GM23338 (cell line): ENCODE measurements around the gene CHN2. TPM values are rescaled to one million over a fixed set of nuclear protein-coding genes. Genes with fewer than 3 reads are reported as not detected.

ENCODE experiments used
- ATAC-seq: fragments of 200-7000 bp; cut with Tn5 transposase; 3 replicates; pipeline ENCODE4 v1.9.1; 2020
- DNase-seq: peaks from one replicate; pipeline ENCODE4 v3.0.0-alpha.2; 2015; ENCODE audit warnings: low spot score
- H2AFZ ChIP-seq: fragments of 200-600 bp; sonication (generic); 2 replicates; pipeline ENCODE4 v1.8.0; 2016; ENCODE audit warnings: antibody characterized with exemption, mild to moderate bottlenecking, moderate library complexity
- H3F3A ChIP-seq: fragments of 200-600 bp; sonication (generic); replicated peaks from 2 replicates; pipeline ENCODE4 v1.8.0; 2017; ENCODE audit warnings: antibody characterized with exemption, mixed run types, low read depth
- H3K27ac ChIP-seq: fragments of 200-600 bp; sonication (generic); 2 replicates; pipeline ENCODE4 v1.6.1; 2016; ENCODE audit warnings: low read depth
- H3K27me3 ChIP-seq: fragments of 200-600 bp; sonication (generic); 2 replicates; pipeline ENCODE4 v1.8.0; 2016; ENCODE audit warnings: mild to moderate bottlenecking, mixed run types, moderate library complexity; ENCODE audit not compliant: insufficient read depth
- H3K36me3 ChIP-seq: fragments of 200-600 bp; sonication (generic); 2 replicates; pipeline ENCODE4 v1.8.0; 2016; ENCODE audit warnings: mild to moderate bottlenecking; ENCODE audit not compliant: insufficient read depth
- H3K4me1 ChIP-seq: fragments of 200-600 bp; sonication (generic); 2 replicates; pipeline ENCODE4 v1.8.0; 2016; ENCODE audit warnings: mild to moderate bottlenecking, moderate library complexity; ENCODE audit not compliant: insufficient read depth
- H3K4me2 ChIP-seq: fragments of 200-600 bp; sonication (generic); 2 replicates; pipeline ENCODE4 v1.7.1; 2017; ENCODE audit warnings: mixed run types
- H3K4me3 ChIP-seq: fragments of 200-600 bp; sonication (generic); 2 replicates; pipeline ENCODE4 v1.6.1; 2016; ENCODE audit warnings: mixed run types
- H3K79me2 ChIP-seq: fragments of 200-600 bp; sonication (generic); replicated peaks from 2 replicates; pipeline ENCODE4 v1.8.0; 2017; ENCODE audit warnings: mild to moderate bottlenecking; ENCODE audit not compliant: insufficient read depth
- H3K9me2 ChIP-seq: fragments of 200-600 bp; sonication (generic); 2 replicates; pipeline ENCODE4 v1.8.0; 2017; ENCODE audit not compliant: insufficient read depth
- H4K20me1 ChIP-seq: fragments of 200-600 bp; sonication (generic); replicated peaks from 2 replicates; pipeline ENCODE4 v1.8.0; 2017; ENCODE audit warnings: mild to moderate bottlenecking; ENCODE audit not compliant: insufficient read depth
- H3K27ac Mint-ChIP-seq: 2 replicates; pipeline ENCODE4 v1.8.0; 2020; ENCODE audit warnings: inconsistent platforms, mild to moderate bottlenecking, moderate library complexity, mixed read lengths
- H3K27me3 Mint-ChIP-seq: 3 replicates; pipeline ENCODE4 v1.8.0; 2022; ENCODE audit warnings: low read depth, mild to moderate bottlenecking, moderate library complexity, mixed read lengths, inconsistent platforms; ENCODE audit not compliant: insufficient read depth, poor library complexity
- H3K36me3 Mint-ChIP-seq: 3 replicates; pipeline ENCODE4 v1.8.0; 2021; ENCODE audit warnings: low read depth, mild to moderate bottlenecking, inconsistent platforms, moderate library complexity, mixed read lengths
- H3K4me1 Mint-ChIP-seq: 3 replicates; pipeline ENCODE4 v1.8.0; 2020; ENCODE audit warnings: mild to moderate bottlenecking, inconsistent platforms, mixed read lengths
- H3K4me3 Mint-ChIP-seq: 3 replicates; pipeline ENCODE4 v1.8.0; 2021; ENCODE audit warnings: moderate library complexity, mild to moderate bottlenecking, inconsistent platforms, mixed read lengths
- H3K9me3 Mint-ChIP-seq: 3 replicates; pipeline ENCODE4 v1.8.0; 2020; ENCODE audit warnings: moderate library complexity, mild to moderate bottlenecking, inconsistent platforms, mixed read lengths
- CREB1 ChIP-seq: fragments of 250-450 bp; sonication (Bioruptor Pico); IDR thresholded peaks from 2 replicates; pipeline ENCODE4 v1.5.0; 2020; ENCODE audit warnings: low read depth, mild to moderate bottlenecking, moderate library complexity
- CTCF ChIP-seq, 2 experiments: fragments of 200-600 bp in 1 of 2; sonication (generic) in 1 of 2; conservative IDR thresholded peaks; 2 replicates each; pipeline versions ENCODE4 v1.5.1 to v1.6.1; 2016 to 2017; ENCODE audit warnings: antibody characterized with exemption in 2 of 2, low read depth in 2 of 2, mild to moderate bottlenecking in 2 of 2, moderate library complexity in 1 of 2
- ETS1 ChIP-seq: IDR thresholded peaks from 2 replicates; pipeline ENCODE4 v1.6.1; 2016; ENCODE audit warnings: antibody characterized with exemption
- EZH2 ChIP-seq: fragments of 200-600 bp; sonication (generic); IDR thresholded peaks from one replicate; pipeline ENCODE4 v1.8.0; 2017; ENCODE audit warnings: antibody characterized with exemption, mild to moderate bottlenecking, low read depth; ENCODE audit not compliant: unreplicated experiment
- EZH2phosphoT487 ChIP-seq: fragments of 200-600 bp; sonication (generic); IDR thresholded peaks from one replicate; pipeline ENCODE4 v1.8.1; 2018; ENCODE audit warnings: antibody characterized with exemption; ENCODE audit not compliant: unreplicated experiment
- JUNB ChIP-seq: IDR thresholded peaks from one replicate; pipeline ENCODE4 v1.6.1; 2016; ENCODE audit warnings: antibody characterized with exemption; ENCODE audit not compliant: unreplicated experiment
- NANOG ChIP-seq: IDR thresholded peaks from 2 replicates; pipeline ENCODE4 v1.6.1; 2016; ENCODE audit warnings: antibody characterized with exemption, borderline replicate concordance
- POLR2AphosphoS5 ChIP-seq: IDR thresholded peaks from 2 replicates; pipeline ENCODE4 v1.6.1; 2016; ENCODE audit warnings: antibody characterized with exemption, low read depth
- ZNF114 ChIP-seq: fragments of 250-450 bp; sonication (Bioruptor Pico); IDR thresholded peaks from 2 replicates; pipeline ENCODE4 v1.5.0; 2020; ENCODE audit warnings: mild to moderate bottlenecking, moderate library complexity
- ZNF331 ChIP-seq: fragments of 250-450 bp; sonication (Bioruptor Pico); IDR thresholded peaks from 2 replicates; pipeline ENCODE4 v1.5.0; 2020; ENCODE audit warnings: low read depth, mild to moderate bottlenecking, moderate library complexity
- ZNF462 ChIP-seq: fragments of 250-450 bp; sonication (Bioruptor Pico); IDR thresholded peaks from 2 replicates; pipeline ENCODE4 v1.5.0; 2020; ENCODE audit warnings: mild to moderate bottlenecking, moderate library complexity
- polyA plus RNA-seq: library from polyadenylated mRNA; unstranded; fragments of >200 nt; fragmentation: Nextera tagmentation; extraction: Ambion mirVana; gene quantifications from 2 replicates; pipeline ENCODE4 v1.2.1, GENCODE V29; 2016
- total RNA-seq: library from RNA; depleted of rRNA; stranded (reverse); fragments of >200 nt; shearing (Covaris generic); gene quantifications from 2 replicates; pipeline ENCODE4 v1.2.3, GENCODE V29; 2014
- TF ChIP-seq, protein P1 (sequence below): IDR thresholded peaks from one replicate; pipeline ENCODE4 v1.6.1; 2018; ENCODE audit warnings: antibody characterized with exemption; ENCODE audit not compliant: unreplicated experiment

The CHN2 gene
- total and polyA plus RNA-seq, 2 experiments from 2014 or later = 6.1 to 7.5 TPM

DNA sequence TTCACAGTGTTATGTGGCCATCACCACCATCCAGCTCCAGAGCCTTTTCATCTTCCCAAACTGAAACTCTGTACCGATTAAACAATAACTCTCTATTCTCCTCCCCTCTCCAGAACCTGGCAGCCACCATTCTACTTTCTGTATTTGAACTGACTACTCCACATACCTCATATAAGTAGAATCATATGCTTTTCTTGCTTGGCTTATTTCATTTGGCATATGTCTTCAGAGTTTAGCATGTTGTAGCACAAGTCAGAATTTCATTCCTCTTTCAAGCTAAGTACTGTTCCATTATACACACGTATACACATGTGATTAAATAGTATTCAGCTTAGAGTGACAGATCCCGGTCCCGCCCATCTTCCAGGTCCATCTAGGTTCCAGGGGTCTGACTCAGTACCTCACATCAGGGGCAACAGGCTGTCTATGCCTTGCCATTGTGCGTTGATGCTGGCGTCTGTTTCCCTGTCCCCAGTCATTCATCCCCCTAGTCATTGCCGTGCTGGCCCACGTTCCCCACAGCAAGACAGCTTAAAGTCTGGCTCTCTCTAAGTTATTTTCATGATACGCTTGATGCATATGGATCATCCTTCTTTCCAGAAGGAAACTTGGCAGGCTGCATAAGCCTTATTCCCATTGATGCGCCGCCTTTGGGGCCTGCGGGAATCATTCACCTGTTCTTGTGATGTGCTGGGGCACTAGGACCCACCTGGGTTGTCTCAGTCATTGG, 108.3 kb downstream of the CHN2 start (continued):
- TF ChIP-seq ZNF331 (CRISPR knock-in tag) (no peak), JUNB (no peak), ETS1 (no peak)

DNA sequence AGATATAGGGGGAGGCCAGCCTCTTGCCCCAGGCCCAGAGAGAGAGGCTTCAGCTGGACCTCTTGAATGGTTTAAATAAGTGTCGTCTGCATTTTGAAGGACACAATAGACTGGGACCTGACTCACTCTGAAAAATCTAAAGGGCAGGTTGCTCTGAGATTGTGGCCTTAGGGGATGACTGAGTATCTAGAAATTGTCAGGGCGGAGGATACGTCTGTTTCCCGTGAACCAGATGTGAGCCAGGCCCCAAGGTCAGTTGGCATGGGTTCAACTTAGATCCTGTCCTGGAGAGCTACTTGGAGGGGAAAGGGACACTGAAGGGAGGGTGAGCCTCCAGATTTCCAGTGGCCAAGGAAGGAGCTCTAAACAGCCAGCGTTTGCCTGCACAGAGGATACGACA, 110.2 kb downstream of the CHN2 start:
- H3K4me1 ChIP-seq = peaks cover 45% of the 10 kb centered on the region
- H3K27me3 ChIP-seq = no peaks in the 10 kb centered on the region
- Mint-ChIP-seq H3K4me3 (no peak overlapping the region), H3K36me3 (no peaks in the 10 kb centered on the region), H3K27me3 (peaks cover 4% of the 10 kb centered on the region), H3K4me1 (peaks cover 62% of the 10 kb centered on the region), H3K27ac (no peak overlapping the region), H3K9me3 (no peaks in the 10 kb centered on the region)
- H3F3A ChIP-seq = no peaks in the 10 kb centered on the region
- no peak overlapping the region for H2AFZ ChIP-seq
- H3K4me2 ChIP-seq = 0 out of 2 replicates have a peak overlapping the region, but pooled peaks have one; percentile 12
- H3K27ac ChIP-seq = no peak overlapping the region
- H3K4me3 ChIP-seq = no peak overlapping the region
- H3K9me2 ChIP-seq = peaks cover 5% of the 10 kb centered on the region; the same call in 1 of the 2 replicates
- H3K36me3 ChIP-seq = no peaks in the 10 kb centered on the region
- no peaks in the 10 kb centered on the region for H3K79me2 ChIP-seq
- no peaks in the 10 kb centered on the region for H4K20me1 ChIP-seq
- DNase-seq = no peak
- no peak for ATAC-seq
- TF ChIP-seq ZNF331 (CRISPR knock-in tag) = no peak
- no peak for TF ChIP-seq EZH2phosphoT487
- no peak for TF ChIP-seq CTCF (conservative IDR thresholded peaks at IDR 0.05; ENCODE audit: low read depth in 2 of 2)
- no peak for TF ChIP-seq ZNF114 (CRISPR knock-in tag)
- no peak for TF ChIP-seq JUNB
- no peak for TF ChIP-seq CREB1 (CRISPR knock-in tag)
- TF ChIP-seq, protein P1, sequence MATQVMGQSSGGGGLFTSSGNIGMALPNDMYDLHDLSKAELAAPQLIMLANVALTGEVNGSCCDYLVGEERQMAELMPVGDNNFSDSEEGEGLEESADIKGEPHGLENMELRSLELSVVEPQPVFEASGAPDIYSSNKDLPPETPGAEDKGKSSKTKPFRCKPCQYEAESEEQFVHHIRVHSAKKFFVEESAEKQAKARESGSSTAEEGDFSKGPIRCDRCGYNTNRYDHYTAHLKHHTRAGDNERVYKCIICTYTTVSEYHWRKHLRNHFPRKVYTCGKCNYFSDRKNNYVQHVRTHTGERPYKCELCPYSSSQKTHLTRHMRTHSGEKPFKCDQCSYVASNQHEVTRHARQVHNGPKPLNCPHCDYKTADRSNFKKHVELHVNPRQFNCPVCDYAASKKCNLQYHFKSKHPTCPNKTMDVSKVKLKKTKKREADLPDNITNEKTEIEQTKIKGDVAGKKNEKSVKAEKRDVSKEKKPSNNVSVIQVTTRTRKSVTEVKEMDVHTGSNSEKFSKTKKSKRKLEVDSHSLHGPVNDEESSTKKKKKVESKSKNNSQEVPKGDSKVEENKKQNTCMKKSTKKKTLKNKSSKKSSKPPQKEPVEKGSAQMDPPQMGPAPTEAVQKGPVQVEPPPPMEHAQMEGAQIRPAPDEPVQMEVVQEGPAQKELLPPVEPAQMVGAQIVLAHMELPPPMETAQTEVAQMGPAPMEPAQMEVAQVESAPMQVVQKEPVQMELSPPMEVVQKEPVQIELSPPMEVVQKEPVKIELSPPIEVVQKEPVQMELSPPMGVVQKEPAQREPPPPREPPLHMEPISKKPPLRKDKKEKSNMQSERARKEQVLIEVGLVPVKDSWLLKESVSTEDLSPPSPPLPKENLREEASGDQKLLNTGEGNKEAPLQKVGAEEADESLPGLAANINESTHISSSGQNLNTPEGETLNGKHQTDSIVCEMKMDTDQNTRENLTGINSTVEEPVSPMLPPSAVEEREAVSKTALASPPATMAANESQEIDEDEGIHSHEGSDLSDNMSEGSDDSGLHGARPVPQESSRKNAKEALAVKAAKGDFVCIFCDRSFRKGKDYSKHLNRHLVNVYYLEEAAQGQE = no peak
- no peak for TF ChIP-seq NANOG
- no peak for TF ChIP-seq ZNF462 (CRISPR knock-in tag)
- no peak for TF ChIP-seq POLR2AphosphoS5
- TF ChIP-seq EZH2 = no peak
